Natural killer cell (primary cell): ENCODE results near the gene SH3BP1. TPM values are rescaled to one million over a fixed set of nuclear protein-coding genes. Genes with fewer than 3 reads are reported as not detected.

ENCODE experiments used
- ATAC-seq, 3 donors: fragments of 150-1000 bp in 2 of 3; fragments of 200-7000 bp in 1 of 3; cut with Tn5 transposase; 1 replicate in 1 of 3; 2 replicates in 2 of 3; pipeline ENCODE4 v1.10.0; 2021; ENCODE audit warnings: mild to moderate bottlenecking in 2 of 3, moderate library complexity in 2 of 3
- DNase-seq, 2 donors: peaks; one replicate each; pipeline versions ENCODE4 v3.0.0 to v3.0.0-alpha.2; 2013 to 2021; ENCODE audit warnings: mixed read lengths in 1 of 2
- H3K27ac ChIP-seq: one replicate; pipeline ENCODE4 v1.5.1; 2013; ENCODE audit warnings: mild to moderate bottlenecking, low read length
- H3K27me3 ChIP-seq: one replicate; pipeline ENCODE4 v1.6.1; 2013; ENCODE audit warnings: low read length; ENCODE audit not compliant: control insufficient read depth, insufficient read depth
- H3K36me3 ChIP-seq: one replicate; pipeline ENCODE4 v1.6.1; 2013; ENCODE audit warnings: low read length; ENCODE audit not compliant: control insufficient read depth, insufficient read depth
- H3K4me1 ChIP-seq: one replicate; pipeline ENCODE4 v1.6.1; 2013; ENCODE audit warnings: low read length; ENCODE audit not compliant: control insufficient read depth, insufficient read depth
- H3K4me3 ChIP-seq: one replicate; pipeline ENCODE4 v1.5.1; 2013; ENCODE audit warnings: low read length
- H3K9me3 ChIP-seq: one replicate; pipeline ENCODE4 v1.6.1; 2013; ENCODE audit warnings: low read length; ENCODE audit not compliant: control insufficient read depth, insufficient read depth
- H3K27ac Mint-ChIP-seq, 2 donors: one replicate each; pipeline ENCODE4 v1.8.0; 2022; ENCODE audit warnings: mild to moderate bottlenecking in 2 of 2, mixed read lengths in 2 of 2, moderate library complexity in 1 of 2
- H3K27me3 Mint-ChIP-seq, 2 donors: one replicate each; pipeline ENCODE4 v1.8.0; 2022; ENCODE audit warnings: low read depth in 2 of 2, mixed read lengths in 2 of 2
- H3K36me3 Mint-ChIP-seq: one replicate; pipeline ENCODE4 v1.8.0; 2022; ENCODE audit warnings: mixed read lengths
- H3K4me1 Mint-ChIP-seq, 2 donors: one replicate each; pipeline ENCODE4 v1.8.0; 2022; ENCODE audit warnings: mixed read lengths in 2 of 2
- H3K4me3 Mint-ChIP-seq: one replicate; pipeline ENCODE4 v1.8.0; 2022; ENCODE audit warnings: mild to moderate bottlenecking, moderate library complexity, mixed read lengths
- H3K9me3 Mint-ChIP-seq, 2 donors: one replicate each; pipeline ENCODE4 v1.8.0; 2022; ENCODE audit warnings: mixed read lengths in 2 of 2
- CTCF ChIP-seq: fragments of 200-600 bp; IDR thresholded peaks from one replicate; pipeline ENCODE4 v1.8.0; 2022; ENCODE audit warnings: antibody characterized with exemption
- WGBS: methylation state at CpG from one replicate; pipeline ENCODE4 v1.1.7; 2013; ENCODE audit warnings: missing lambda C conversion rate; ENCODE audit not compliant: insufficient coverage; 5-methylcytosine and 5-hydroxymethylcytosine counted together
- intact Hi-C: fragments of 100-400 bp; cut with micrococcal nuclease; formaldehyde crosslinking; loops from one replicate; pipeline ENCODE4 v1.14.2; 2022
- total RNA-seq, 4 donors: library from RNA; stranded (reverse); fragments of 120-200 nt in 1 of 4; gene quantifications; one replicate each; pipeline versions ENCODE4 v1.2.3 to v1.2.4, GENCODE V29; 2013 to 2022

Gene SH3BP1
- total RNA-seq, 3 donors from 2014 or later (not counting 1 experiment from before 2014, with no cell fraction given): 163 to 189 (median 163) TPM

GRCh38 chr22:37686002-37686982 is 46.8 kb downstream of the SH3BP1 start, which contains the start of gene NOL12:
TSS of gene NOL12 (plus strand) at chr22:37686343. CDS start at chr22:37686393, 50 bp downstream.
- Mint-ChIP-seq H3K27me3 (no peaks in the 10 kb centered on the region), H3K9me3 (no peaks in the 10 kb centered on the region), H3K27ac (peak within 1 kb of the TSS; percentile 91 to 97), H3K4me3 (peak within 1 kb of the TSS; percentile 98), H3K4me1 (peaks cover 18 to 32% of the 10 kb centered on the region in 2 donors), H3K36me3 (no peaks in the 10 kb centered on the region)
- ATAC-seq (peak; percentile 91 to 93 (median 92)), DNase-seq (peak; percentile 78 to 90)
- TF ChIP-seq CTCF: no peak
- H3K36me3 ChIP-seq: peaks cover 28% of the 10 kb centered on the region
- intact Hi-C loops: loop anchor here (1.0 to 2.0 kb wide), 2 partner anchors 10 to 47 kb away; partner anchors contain the start of gene SH3BP1
- peaks cover 27% of the 10 kb centered on the region for H3K4me1 ChIP-seq
- H3K4me3 ChIP-seq: peak within 1 kb of the TSS; percentile 89
- peak within 1 kb of the TSS; percentile 60 for H3K27ac ChIP-seq
- WGBS: 1% methylated on average over 60 of the region's 62 CpGs
- H3K9me3 ChIP-seq: no peaks in the 10 kb centered on the region
- no peaks in the 10 kb centered on the region for H3K27me3 ChIP-seq

GRCh38 chr22:37690407-37690806 is 50.9 kb downstream of the SH3BP1 start:
- Mint-ChIP-seq H3K27ac (no peak overlapping the region), H3K4me1 (peaks cover 12 to 27% of the 10 kb centered on the region in 2 donors), H3K4me3 (no peak overlapping the region), H3K36me3 (no peaks in the 10 kb centered on the region), H3K9me3 (no peaks in the 10 kb centered on the region), H3K27me3 (no peaks in the 10 kb centered on the region)
- no peak for TF ChIP-seq CTCF
- H3K9me3 ChIP-seq: no peaks in the 10 kb centered on the region
- H3K4me3 ChIP-seq: no peak overlapping the region
- WGBS: 93% methylated on average over 7 of the region's 7 CpGs
- intact Hi-C loops: no loop called here
- H3K4me1 ChIP-seq: peaks cover 21% of the 10 kb centered on the region
- DNase-seq (no peak), ATAC-seq (no peak)
- H3K27me3 ChIP-seq: no peaks in the 10 kb centered on the region
- H3K36me3 ChIP-seq: peaks cover 49% of the 10 kb centered on the region
- no peak overlapping the region for H3K27ac ChIP-seq

- intact Hi-C loops: no loop called here
- Histone ChIP-seq H3K27me3 (no peaks in the 10 kb centered on the region), H3K9me3 (no peaks in the 10 kb centered on the region), H3K4me1 (peaks cover 16% of the 10 kb centered on the region), H3K36me3 (peaks cover 49% of the 10 kb centered on the region), H3K27ac (no peak overlapping the region), H3K4me3 (no peak overlapping the region)
- DNase-seq (no peak), ATAC-seq (no peak)
- TF ChIP-seq CTCF: no peak
- no peaks in the 10 kb centered on the region for H3K9me3 Mint-ChIP-seq
- WGBS: 98% methylated on average over 18 of the region's 18 CpGs
- no peak overlapping the region for H3K4me3 Mint-ChIP-seq
- H3K27ac Mint-ChIP-seq: no peak overlapping the region
- H3K4me1 Mint-ChIP-seq: peaks cover 16 to 29% of the 10 kb centered on the region in 2 donors
- H3K27me3 Mint-ChIP-seq: no peaks in the 10 kb centered on the region
- H3K36me3 Mint-ChIP-seq: no peaks in the 10 kb centered on the region
Observed at GRCh38 chr22:37690901-37691504, 51.5 kb downstream of the SH3BP1 start.
